Neural cell (in vitro differentiated cells): ENCODE data around the gene KDM2A. TPM values are rescaled to one million over a fixed set of nuclear protein-coding genes. Genes with fewer than 3 reads are reported as not detected.

Experiments
- H2AFZ ChIP-seq: fragments of 200-600, 300-800 bp; sonication (generic), shearing (Covaris generic); 2 replicates; pipeline ENCODE4 v1.6.0; 2014; ENCODE audit warnings: low read depth, mild to moderate bottlenecking, antibody characterized with exemption, low read length, moderate library complexity
- H3F3A ChIP-seq: fragments of 200-600 bp; shearing (Covaris generic); 2 replicates; pipeline ENCODE4 v1.6.1; 2016; ENCODE audit warnings: mild to moderate bottlenecking, moderate library complexity, mixed read lengths, antibody characterized with exemption, low read length; ENCODE audit not compliant: insufficient read depth, poor library complexity, severe bottlenecking
- H3K27ac ChIP-seq: fragments of 200-600, 300-800 bp; sonication (generic), shearing (Covaris generic); 2 replicates; pipeline ENCODE4 v1.5.1; 2014; ENCODE audit warnings: mild to moderate bottlenecking, low read length, moderate library complexity
- H3K27me3 ChIP-seq: fragments of 300-800, 200-600 bp; sonication (generic), shearing (Covaris generic); 2 replicates; pipeline ENCODE4 v1.6.0; 2014; ENCODE audit warnings: mild to moderate bottlenecking, low read depth, low read length, moderate library complexity; ENCODE audit not compliant: insufficient read depth
- H3K36me3 ChIP-seq: fragments of 300-800, 200-600 bp; sonication (generic), shearing (Covaris generic); 2 replicates; pipeline ENCODE4 v1.5.1; 2014; ENCODE audit warnings: mild to moderate bottlenecking, antibody characterized with exemption, low read length, moderate library complexity; ENCODE audit not compliant: insufficient read depth
- H3K4me2 ChIP-seq: fragments of 300-800, 200-600 bp; sonication (generic), shearing (Covaris generic); 2 replicates; pipeline ENCODE4 v1.6.0; 2014; ENCODE audit warnings: mild to moderate bottlenecking, low read length
- H3K4me3 ChIP-seq: fragments of 300-800, 200-600 bp; sonication (generic), shearing (Covaris generic); 2 replicates; pipeline ENCODE4 v1.5.1; 2014; ENCODE audit warnings: mild to moderate bottlenecking, low read length, moderate library complexity
- H3K79me2 ChIP-seq: fragments of 200-600 bp; shearing (Covaris generic); replicated peaks from 2 replicates; pipeline ENCODE4 v1.6.0; 2014; ENCODE audit warnings: mild to moderate bottlenecking, low read length, moderate library complexity; ENCODE audit not compliant: insufficient read depth
- H3K9ac ChIP-seq: fragments of 300-800, 200-600 bp; sonication (generic), shearing (Covaris generic); 2 replicates; pipeline ENCODE4 v1.6.1; 2016; ENCODE audit warnings: mild to moderate bottlenecking, low read length, mixed read lengths
- H3K9me2 ChIP-seq: fragments of 200-600 bp; shearing (Covaris generic); 2 replicates; pipeline ENCODE4 v1.6.1; 2016; ENCODE audit warnings: mild to moderate bottlenecking, low read length, mixed read lengths; ENCODE audit not compliant: insufficient read depth
- H3K9me3 ChIP-seq: fragments of 200-600, 300-800 bp; sonication (generic), shearing (Covaris generic); 2 replicates; pipeline ENCODE4 v1.6.1; 2016; ENCODE audit warnings: mild to moderate bottlenecking, mixed run types, low read length, moderate library complexity, mixed read lengths
- H4K20me1 ChIP-seq: fragments of 200-600 bp; shearing (Covaris generic); 2 replicates; pipeline ENCODE4 v1.6.1; 2016; ENCODE audit warnings: mild to moderate bottlenecking, mixed run types; ENCODE audit not compliant: insufficient read depth
- CTCF ChIP-seq: fragments of 450-650 bp; IDR thresholded peaks from 2 replicates; pipeline ENCODE4 v1.5.1; 2014; ENCODE audit warnings: antibody characterized with exemption, mild to moderate bottlenecking, moderate library complexity; ENCODE audit not compliant: poor library complexity, severe bottlenecking
- EP300 ChIP-seq: fragments of 450-650 bp; conservative IDR thresholded peaks from 2 replicates; pipeline ENCODE4 v1.6.1; 2014; ENCODE audit warnings: antibody characterized with exemption, mild to moderate bottlenecking, moderate library complexity; ENCODE audit not compliant: poor library complexity, severe bottlenecking
- EZH2 ChIP-seq: fragments of 200-600, 300-800 bp; shearing (Covaris generic), sonication (generic); IDR thresholded peaks from 2 replicates; pipeline ENCODE4 v1.6.1; 2014; ENCODE audit warnings: antibody characterized with exemption, low read length, borderline replicate concordance, mild to moderate bottlenecking; ENCODE audit not compliant: insufficient read depth, poor library complexity, severe bottlenecking
- MXI1 ChIP-seq: fragments of 450-650 bp; conservative IDR thresholded peaks from 2 replicates; pipeline ENCODE4 v1.6.1; 2014; ENCODE audit warnings: antibody characterized with exemption, mild to moderate bottlenecking; ENCODE audit not compliant: poor library complexity, severe bottlenecking
- POLR2AphosphoS5 ChIP-seq: IDR thresholded peaks from 2 replicates; pipeline ENCODE4 v1.6.1; 2012
- RAD21 ChIP-seq: fragments of 450-650 bp; conservative IDR thresholded peaks from 2 replicates; pipeline ENCODE4 v1.6.1; 2014; ENCODE audit warnings: antibody characterized with exemption, mild to moderate bottlenecking, moderate library complexity
- SMC3 ChIP-seq: fragments of 450-650 bp; conservative IDR thresholded peaks from 2 replicates; pipeline ENCODE4 v1.6.1; 2014; ENCODE audit warnings: antibody characterized with exemption, mild to moderate bottlenecking, moderate library complexity; ENCODE audit not compliant: poor library complexity
- TAF1 ChIP-seq: IDR thresholded peaks from 2 replicates; pipeline ENCODE4 v1.6.1; 2012; ENCODE audit warnings: low read depth
- polyA plus RNA-seq: library from polyadenylated mRNA; depleted of rRNA; stranded (reverse); fragments of >200 nt; gene quantifications from 2 replicates; pipeline ENCODE4 v1.2.3, GENCODE V29; 2014
- TF ChIP-seq, protein P1 (sequence below): IDR thresholded peaks from 2 replicates; pipeline ENCODE4 v1.6.1; 2012; ENCODE audit warnings: borderline replicate concordance

Gene KDM2A
- polyA plus RNA-seq, 1 donor from 2014 or later, result 12.4 TPM

GRCh38 chr11:67292671-67293070, 173.6 kb downstream of the KDM2A start:
- Histone ChIP-seq H3K4me3 (no peak overlapping the region), H3K27ac (no peak overlapping the region), H3K9ac (no peak overlapping the region), H4K20me1 (no peaks in the 10 kb centered on the region), H3K27me3 (no peaks in the 10 kb centered on the region), H3K9me3 (no peaks in the 10 kb centered on the region), H3K36me3 (peaks cover 4% of the 10 kb centered on the region), H2AFZ (no peak overlapping the region), H3K4me2 (no peak overlapping the region), H3K79me2 (peaks cover 6% of the 10 kb centered on the region), H3F3A (peaks cover 3% of the 10 kb centered on the region), H3K9me2 (no peaks in the 10 kb centered on the region)
- TF ChIP-seq EP300 (no peak), RAD21 (no peak), CTCF (no peak), POLR2AphosphoS5 (no peak), MXI1 (no peak), EZH2 (no peak), TAF1 (no peak), SMC3 (no peak)
- TF ChIP-seq, protein P1, sequence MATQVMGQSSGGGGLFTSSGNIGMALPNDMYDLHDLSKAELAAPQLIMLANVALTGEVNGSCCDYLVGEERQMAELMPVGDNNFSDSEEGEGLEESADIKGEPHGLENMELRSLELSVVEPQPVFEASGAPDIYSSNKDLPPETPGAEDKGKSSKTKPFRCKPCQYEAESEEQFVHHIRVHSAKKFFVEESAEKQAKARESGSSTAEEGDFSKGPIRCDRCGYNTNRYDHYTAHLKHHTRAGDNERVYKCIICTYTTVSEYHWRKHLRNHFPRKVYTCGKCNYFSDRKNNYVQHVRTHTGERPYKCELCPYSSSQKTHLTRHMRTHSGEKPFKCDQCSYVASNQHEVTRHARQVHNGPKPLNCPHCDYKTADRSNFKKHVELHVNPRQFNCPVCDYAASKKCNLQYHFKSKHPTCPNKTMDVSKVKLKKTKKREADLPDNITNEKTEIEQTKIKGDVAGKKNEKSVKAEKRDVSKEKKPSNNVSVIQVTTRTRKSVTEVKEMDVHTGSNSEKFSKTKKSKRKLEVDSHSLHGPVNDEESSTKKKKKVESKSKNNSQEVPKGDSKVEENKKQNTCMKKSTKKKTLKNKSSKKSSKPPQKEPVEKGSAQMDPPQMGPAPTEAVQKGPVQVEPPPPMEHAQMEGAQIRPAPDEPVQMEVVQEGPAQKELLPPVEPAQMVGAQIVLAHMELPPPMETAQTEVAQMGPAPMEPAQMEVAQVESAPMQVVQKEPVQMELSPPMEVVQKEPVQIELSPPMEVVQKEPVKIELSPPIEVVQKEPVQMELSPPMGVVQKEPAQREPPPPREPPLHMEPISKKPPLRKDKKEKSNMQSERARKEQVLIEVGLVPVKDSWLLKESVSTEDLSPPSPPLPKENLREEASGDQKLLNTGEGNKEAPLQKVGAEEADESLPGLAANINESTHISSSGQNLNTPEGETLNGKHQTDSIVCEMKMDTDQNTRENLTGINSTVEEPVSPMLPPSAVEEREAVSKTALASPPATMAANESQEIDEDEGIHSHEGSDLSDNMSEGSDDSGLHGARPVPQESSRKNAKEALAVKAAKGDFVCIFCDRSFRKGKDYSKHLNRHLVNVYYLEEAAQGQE, result no peak

- Histone ChIP-seq H4K20me1 (no peaks in the 10 kb centered on the region), H3K9ac (no peak overlapping the region), H3F3A (no peaks in the 10 kb centered on the region), H3K9me2 (no peaks in the 10 kb centered on the region), H3K27ac (no peak overlapping the region), H2AFZ (no peak overlapping the region), H3K36me3 (peaks cover 4% of the 10 kb centered on the region), H3K4me3 (peak overlapping the region; percentile 27), H3K27me3 (no peaks in the 10 kb centered on the region), H3K79me2 (peaks cover 6% of the 10 kb centered on the region), H3K9me3 (no peaks in the 10 kb centered on the region), H3K4me2 (no peak overlapping the region)
- TF ChIP-seq, protein P1, result no peak
Observed at GRCh38 chr11:67293090-67293489, 174.0 kb downstream of the KDM2A start.
